GM19351 (cell line): Measurements from ENCODE around the gene CALML3.

ENCODE experiments used
- ATAC-seq: cut with Tn5 transposase; IDR thresholded peaks from one replicate; pipeline ENCODE4 v1.9.1; 2021; ENCODE audit warnings: mild to moderate bottlenecking, moderate library complexity; ENCODE audit not compliant: unreplicated experiment

The CALML3 gene

DNA sequence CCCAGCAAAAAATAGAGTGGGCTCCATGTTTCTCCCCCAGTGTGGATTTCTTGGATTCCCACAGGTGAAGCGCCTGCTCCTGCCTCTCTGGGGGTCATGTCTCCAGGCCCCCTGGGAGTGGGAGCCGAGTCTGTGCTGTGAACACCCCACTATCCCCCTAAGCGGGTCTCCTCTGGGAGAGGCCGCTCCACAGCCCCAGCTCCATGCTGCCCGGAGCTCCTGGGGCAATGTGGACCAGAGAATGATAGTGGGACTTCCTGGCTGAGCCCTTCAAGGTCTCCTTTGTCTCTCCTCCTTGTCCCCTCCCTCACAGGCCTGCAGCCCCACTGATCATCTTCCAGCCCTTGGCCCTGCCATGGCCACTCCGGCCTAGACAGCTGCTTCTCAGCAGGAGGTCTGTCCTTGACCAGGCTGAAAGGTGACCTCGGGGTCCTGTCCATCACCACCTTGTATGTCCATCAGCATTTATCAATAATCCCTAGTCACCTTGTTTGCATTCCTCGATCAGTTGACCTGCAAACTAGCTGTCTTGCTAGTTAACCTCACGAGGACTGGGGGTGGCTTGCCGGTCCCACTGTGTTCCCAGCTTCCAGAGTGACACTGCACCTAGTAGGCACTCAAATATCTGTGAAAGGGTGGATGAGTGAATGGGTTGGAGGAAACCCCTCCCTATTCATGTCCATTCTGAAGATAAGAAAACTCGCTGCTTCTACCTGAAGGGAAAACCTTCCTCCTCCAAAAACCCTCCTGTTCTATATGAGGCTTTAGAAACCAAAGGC lies 776 bp upstream of the CALML3 start:
- ATAC-seq, result no peak

DNA sequence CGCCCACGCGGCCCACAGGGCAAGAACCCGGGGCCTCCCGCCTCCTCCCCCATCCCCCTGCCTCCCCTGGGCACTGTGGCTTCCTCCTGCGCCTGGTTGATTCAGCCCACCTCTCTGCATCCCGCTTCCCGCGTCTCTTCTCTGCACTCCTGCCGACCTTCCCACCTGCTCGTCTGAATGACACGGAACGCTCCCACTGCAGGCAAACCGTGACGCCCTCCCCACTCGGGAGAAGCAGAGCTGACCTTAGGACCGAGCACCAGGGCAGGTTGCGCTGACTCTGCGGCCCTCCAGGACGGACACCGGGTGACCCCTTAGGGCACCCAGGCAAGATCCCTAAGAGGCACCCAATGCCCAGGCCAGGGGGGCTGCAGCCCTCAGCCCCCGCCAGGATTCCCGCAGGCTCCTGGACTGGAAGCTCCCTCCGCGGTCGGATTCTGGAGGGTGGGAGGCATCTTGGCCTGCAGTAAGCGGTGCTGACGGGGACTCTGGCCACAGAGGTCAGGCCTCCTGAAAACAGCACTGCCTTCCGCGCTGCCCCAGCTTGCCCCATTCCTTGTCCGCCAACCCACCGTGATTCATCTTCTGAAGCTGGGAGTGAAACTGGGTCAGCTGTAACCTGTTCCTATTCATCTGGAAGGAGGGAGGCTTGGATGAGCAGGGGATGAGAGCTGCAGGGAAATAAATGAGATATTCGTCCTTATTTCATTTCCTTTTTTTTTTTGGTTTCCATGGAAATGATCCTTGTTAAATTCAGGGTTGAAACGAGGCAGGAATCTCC lies 990 bp downstream of the CALML3 start:
- ATAC-seq, result no peak

DNA sequence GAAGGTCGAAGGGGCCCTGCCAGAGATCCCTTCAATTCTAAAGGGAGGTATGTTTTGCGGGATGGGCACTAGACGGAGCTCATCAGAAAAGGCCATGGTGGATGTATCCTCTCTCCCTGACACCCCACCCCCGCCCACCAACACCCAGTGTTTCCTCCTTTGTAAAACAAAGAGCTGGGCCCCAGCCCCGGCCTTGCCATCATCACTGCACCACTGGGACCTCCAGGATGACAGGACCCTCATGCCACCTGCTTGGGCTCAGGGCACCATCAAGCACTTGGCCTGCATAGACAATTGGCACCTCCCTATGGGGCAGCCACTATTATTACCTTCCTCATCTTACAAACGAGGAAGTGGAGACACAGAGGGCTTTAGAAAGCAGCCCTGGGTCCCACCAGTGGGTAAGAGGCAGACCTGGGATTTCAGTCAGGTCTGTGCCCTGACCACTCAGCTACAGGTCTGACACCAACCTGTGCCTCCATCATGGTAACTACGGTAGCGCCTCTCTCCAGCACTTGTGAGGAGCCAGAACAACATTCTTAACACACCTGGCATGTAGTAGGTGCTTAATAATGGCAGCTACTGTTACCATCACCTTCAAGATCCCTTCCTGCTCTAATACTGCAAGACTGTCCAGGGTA lies 2.0 kb downstream of the CALML3 start:
- ATAC-seq, result no peak

DNA sequence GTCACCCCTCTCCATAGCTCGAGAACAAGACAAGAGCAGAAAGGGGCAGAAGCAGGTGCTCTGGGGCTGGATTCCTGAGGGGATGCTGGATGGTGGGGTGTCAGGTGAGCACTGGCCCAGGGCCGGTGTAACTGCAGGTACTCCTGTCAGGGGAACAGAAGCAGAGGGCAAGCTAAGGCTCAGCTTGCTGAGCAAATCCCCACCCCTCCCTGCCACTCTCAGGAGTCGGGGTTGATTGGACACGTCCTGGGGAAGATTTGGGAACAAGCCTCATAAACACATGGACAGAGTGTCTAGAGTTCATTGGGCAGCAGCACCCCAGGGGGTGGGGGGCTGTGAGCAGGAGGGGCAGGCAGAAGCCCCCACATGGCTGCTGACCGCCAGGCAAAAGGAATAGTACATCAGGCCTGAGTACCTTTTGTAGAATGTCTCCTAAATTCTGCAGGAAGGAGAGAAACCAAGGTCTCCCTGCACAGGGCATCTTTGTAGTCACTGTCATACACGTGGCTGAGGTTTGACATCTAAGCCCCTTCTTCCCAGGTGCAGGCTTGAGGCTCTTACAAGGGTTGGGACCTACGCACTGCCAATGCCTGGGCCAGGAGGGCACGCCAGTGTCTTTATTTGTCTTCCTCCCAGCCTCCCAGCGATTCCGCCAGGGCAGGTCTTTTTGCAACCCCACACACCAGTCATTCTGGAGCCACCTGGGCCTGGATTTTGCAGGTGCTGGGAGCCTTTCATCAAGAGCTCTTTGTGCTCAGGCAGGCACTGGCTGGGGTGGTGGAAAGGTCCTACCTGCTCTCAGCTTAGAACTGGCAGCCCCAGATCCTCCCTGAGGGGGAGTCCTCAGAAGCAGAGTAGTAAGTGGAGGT lies 2.8 kb downstream of the CALML3 start:
- ATAC-seq, result no peak

DNA sequence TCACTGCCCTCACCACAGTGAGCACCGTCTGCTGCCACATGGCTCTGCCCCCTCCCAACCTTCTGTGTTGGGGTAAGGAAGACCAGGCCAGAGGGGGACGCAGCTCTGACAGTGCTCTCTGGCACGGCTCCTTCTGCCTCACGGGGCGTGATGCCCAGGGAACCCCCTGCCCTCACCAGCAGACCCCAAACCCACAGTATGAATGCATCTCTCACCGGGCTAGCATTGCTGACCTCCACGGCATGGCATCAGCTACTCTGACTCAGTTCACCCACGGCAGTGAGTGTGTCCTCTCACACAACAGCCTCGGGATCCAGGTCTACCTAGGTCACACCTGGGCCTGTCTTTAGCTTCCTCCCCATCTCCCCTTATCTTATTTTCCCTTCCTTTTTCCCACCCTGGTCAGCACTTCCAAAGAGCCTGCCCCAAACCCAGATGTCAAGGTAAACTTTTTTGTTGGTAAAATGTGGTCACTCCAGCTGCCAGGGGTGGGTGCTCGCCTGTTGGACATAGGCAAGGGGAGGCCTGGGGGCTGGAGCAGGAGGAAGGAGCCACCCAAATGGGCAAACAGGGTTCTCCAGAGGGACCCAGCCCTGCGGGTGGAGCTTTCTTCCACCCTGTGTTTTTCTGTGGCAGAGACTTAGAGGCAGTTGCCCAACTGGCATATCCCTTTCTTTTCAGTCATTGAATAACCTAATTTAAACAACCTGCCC lies 4.4 kb downstream of the CALML3 start:
- no peak for ATAC-seq

DNA sequence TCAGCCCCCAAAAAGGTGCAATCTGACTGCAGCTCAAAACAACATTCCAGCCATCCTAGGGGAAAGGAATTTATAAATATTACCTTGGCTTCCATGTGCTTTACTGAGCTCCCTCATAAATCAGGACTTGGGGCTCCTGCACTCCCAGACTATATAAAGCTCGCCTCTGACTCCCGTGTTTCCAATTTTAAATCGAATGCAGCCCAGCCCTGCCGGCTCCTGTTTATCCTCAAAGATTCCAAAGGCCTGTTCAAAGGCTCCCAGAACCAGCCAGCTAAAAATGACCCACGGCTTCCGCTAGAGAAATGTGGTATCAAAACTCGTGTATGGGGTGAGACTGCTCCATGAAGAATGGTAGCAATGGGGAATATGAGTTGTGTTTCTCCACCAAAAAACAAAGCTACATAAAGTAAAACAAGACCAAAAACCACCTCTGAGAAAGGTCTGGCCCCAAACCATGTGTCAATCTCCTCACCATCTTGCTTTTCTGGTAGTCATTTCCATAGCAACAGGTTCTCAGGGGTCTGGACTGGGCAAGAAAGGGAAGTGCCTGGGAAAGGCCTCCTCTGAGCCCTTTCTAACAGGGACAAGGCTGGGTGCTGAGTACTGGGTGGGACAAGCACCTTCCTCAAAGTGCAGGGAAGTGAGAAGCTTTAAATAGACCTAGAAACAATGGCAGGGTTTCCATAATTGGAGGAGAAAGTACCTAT lies 5.1 kb downstream of the CALML3 start:
- ATAC-seq, result no peak

DNA sequence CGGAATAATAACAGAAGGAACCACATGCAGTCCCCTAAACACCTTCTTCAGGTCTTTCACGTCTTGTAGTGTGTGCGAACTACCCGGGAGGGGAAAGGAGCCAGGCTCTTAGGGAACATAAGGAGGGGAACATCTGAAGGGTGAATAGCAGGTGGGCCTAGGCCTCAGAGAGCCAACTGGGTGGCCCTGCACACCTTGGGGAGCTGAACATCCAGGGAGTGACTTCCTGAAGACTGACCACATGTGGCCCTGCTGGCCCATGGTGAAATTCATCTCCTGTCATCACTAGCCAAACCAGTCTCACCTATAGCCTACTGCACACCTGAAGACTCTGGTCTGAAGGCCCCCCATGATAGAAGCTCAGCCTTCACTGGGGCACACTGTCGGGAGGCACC lies 5.6 kb downstream of the CALML3 start:
- ATAC-seq, result no peak

DNA sequence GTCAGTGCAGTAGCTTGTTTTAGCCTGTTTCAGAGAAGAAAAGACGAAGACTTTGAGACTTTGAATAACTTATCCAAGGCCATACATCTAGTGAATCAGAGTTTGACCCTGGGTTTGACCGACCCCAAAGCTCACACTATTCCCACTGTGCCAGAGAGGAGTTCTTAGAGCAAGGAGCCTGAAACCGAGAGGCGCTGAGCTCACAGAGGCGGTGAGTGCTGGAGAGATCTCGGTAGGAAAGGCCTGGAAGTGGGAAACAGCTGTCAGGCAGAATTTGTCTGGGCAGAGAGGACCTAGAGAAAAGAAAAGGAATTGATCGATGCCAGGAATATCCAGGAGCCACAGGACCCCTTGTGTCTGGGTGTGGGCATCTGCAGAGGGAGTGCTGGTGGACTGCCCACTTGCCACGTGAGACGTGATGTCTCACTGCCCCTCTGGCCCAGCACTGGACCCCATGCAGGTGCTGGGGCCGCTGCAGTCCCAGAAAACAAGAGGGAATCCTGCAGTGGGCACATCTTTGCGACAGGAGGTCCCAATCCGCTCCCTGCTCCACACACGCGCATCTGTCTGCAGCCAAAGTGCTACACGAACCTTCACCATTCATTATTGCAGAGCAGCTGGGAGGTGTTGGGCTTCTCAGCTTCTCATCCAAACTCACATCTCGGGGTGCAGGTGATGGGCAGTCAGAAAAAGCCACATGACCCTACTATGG lies 6.2 kb downstream of the CALML3 start:
- no peak for ATAC-seq

DNA sequence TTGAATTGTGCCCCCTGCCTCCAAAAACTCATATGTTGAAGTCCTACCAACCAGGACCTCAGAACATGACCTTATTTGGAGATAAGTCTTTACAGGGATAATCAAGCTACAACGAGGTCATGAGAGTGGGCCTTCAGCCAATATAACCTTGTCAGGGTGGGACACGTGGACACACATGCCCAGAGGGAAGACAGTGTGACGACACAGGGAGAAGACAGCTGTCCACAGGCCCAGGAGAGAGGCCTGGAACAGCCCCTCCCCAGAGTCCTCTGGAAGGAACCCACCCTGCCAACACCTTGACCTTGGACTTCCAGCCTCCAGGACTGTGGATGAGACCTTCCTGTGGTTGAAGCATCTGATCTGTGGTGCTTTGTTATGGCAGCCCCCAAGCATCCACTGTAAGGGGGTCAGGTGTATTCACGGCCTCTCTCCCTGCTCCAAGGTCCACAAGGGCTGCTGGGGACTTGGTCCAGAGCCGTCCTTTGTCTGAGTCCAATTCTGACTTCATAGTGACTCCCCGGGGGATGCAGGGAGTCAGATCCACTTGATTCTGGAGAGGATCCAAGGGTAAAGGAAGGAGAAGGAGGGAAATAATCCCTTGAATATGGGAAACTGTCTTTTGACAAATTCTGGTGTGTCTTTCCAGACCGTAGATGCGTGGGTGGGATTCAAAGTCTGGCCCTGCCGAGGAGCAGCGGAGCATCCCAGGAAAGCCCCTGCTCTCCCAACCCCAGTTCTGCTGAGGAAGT lies 7.0 kb downstream of the CALML3 start:
- no peak for ATAC-seq

DNA sequence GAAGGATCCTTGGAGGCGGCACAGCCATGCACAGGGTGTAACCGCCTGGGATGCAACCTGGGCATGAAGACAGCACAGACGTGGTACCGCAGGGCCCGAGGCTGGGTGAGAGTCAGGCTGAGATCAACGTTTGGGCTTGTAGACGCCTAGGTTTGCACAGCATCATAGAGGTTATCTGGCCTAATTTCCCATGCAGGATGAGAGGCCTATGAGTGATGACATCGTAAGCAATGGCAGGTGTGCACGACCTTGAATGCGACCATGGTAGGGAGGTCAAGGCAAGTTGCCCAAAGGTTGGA lies 7.5 kb downstream of the CALML3 start:
- no peak for ATAC-seq

DNA sequence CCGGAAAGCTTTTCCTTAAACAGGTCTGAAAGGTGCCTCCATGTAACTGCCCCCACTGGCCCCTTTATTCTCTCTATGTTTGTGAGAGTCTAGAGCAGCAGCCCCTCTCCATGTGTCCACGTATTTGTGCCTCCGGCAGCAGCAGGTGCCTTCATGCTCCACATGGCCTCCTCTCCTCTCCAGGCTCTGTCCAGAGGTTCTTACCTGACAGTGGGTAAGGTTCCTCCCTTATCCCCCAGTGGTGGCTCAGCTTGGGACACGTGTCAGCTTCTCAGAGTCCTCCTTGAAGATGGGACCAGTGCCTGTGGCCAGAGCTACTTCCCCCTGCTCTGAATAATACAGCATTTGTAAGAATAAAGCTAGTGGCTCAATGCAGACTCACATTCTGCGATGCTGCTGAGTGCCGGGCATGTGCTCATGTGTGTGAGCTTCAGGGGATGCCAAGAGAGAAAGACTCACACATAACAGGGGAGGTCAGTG lies 7.9 kb downstream of the CALML3 start:
- ATAC-seq, result no peak

DNA sequence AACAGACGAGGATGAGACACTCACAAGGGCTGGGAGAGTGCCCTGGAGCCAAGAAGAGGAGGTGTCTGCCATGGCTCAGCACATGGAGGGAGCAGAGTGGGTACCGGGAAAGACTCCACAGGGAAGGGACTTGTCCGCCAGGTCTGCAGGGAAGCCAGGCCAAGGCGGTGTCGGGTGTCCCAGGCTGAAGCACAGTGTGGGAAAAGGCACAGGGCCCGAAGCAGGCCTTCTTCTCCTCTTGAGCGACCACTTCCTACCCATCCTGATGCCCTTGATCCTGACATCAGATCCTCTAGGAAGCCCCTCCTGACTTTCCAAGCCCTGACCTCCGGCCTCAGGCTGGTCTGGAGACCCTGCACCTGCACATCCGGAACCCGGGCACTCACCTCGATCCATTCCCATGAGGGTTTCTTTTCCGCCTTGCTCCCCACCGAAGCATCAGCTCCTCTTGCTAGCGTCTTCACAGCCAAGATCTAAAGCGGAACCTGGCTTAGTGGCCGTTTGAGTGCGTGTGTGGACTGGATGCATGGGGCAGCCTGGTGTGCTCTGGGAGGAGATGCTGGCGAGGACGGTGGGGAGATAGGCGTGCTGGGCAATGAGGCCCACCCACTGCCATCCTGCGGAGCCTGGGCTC lies 8.5 kb downstream of the CALML3 start:
- no peak for ATAC-seq

DNA sequence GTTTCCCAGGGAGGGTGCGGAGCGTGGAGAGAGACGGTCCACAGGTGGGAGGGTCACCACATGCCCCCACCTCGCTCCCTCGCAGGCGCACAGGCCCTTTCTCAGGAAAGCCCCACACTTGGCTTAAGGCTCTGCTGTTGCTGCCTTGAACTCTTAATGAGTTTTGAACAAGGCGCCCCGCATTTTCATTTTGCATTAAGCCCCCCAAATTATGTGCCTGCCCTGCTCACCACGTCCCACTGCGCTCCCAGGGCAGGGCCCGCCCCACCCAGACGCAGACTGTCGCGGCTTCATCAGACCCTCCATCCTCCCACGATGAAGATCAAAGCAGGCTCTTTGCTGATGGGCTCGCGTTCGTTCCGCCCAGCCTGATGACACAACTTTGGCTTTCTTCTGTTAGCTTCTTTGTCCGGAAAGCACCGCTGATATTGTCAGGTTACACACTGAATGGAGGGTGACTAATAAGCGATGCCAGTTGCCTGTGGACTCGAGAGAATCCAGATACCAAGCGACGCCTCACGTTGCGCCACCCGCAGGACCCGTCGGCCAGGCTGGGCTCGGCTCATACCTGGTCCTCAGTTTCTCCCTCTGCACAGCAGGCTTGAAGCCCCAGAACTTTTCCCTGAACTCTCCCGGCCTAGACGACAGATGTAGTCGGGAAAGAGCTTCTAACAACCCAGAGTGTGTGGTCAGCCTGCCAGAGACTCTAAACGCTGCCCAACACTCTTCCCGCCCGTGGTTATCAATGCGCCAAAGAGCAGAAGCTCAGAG lies 9.5 kb downstream of the CALML3 start:
- no peak for ATAC-seq

DNA sequence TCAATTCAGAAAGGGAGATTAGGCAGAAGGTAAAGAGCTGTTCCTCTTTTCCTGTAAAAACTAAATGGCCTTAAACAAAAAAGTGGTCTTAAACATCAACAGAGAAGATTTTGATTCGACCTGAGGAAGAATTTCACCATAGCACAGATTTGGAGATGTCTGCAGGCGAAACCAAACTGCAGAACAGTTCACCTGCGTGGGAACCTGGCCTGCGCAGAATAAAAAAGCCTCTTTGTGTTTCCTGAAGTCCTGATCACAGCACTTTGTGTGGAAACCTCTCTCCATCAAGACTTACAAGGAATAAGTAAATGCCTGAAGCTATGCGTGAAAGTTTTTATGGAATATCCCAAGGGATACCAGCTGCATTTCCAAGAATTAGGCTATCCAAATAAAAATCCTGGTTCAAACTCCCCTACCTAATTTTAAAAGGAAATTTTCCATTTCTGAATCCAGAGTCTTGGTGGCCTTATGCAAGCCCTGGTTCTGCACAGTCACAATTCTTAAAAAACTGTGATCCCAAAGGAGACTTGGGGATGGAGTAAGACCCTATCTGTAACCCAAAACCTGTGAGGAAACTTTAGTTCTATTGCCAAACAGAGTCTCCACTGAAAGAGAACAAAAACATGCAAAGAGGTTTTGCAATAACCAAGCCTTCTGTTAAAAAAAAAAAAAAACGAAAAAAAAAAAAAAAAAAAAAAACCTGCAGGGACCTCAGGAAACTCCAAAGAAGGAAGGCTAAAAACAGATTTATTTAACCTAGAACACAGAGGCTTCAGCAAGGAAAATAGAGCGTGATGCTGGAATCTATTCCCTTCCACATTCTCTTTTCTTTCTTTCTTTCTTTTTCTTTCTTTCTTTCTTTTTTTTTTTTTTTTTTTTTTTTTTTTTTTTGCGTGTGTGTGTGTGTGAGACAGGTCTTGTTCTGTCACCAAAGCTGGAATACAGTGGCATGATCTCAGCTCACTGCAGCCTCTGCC lies 10.4 kb downstream of the CALML3 start:
- no peak for ATAC-seq

DNA sequence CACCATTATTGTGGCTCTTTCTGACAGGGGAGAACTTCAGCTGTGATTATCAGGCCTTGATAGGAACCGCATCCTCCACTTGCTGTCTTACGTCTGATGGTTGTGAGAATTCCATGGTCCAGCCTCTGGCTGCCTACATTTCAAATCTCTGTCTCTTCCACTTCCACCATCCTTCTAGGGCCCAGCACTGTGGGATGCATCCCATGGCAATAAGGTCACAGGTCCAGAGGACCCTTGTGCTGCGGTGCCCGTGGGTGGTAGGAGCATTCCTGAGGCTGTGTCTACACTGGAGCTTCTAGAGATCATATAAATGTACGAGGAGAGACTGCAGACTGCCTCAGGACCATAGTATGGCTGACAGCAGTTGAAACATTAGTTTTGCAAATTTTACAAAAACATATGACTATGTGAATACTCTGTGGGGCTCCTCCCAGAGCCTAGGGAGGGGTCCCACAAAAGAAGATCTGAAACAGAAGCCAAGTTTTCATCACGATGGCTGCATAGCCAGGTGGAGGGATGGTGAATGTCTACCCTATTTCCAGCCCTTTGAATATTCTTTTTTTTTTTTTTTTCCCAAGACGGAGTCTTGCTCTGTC lies 11.8 kb downstream of the CALML3 start:
- no peak for ATAC-seq

DNA sequence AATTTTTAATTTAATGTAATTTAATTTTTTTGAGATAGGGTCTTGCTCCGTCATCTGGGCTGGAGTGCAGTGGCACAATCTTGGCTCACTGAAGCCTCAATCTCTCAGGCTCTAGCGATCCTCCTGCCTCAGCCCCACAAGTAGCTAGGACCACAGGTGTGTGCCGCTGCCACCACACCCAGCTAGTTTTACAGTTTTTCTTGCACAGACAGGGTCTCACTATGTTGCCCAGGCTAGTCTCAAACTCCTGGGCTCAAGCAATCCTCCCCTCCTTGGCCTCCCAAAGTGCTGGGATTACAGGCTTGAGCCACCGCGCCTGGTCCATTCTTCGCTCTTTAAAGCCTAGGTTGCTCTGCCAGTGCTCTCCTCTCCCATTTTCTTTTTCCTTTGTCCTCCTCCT lies 12.9 kb downstream of the CALML3 start:
- ATAC-seq, result no peak
